Kidney (tissue), 14 donors: ENCODE data around the gene APCS. TPM values are rescaled to one million over a fixed set of nuclear protein-coding genes. Genes with fewer than 3 reads are reported as not detected.

Experiments used
- DNase-seq, 5 donors: peaks; one replicate each; pipeline ENCODE4 v3.0.0-alpha.2; 2013 to 2020
- FAIRE-seq: peaks from 2 replicates; lab custom pipeline; 2012; peaks lifted over from hg19 to GRCh38; lab: Jason Lieb, UNC
- H3K27ac ChIP-seq, 2 donors: one replicate each; pipeline ENCODE4 v1.7.0; 2013; ENCODE audit warnings: low read depth in 2 of 2, low read length in 2 of 2, inconsistent platforms in 1 of 2
- H3K27me3 ChIP-seq: one replicate; pipeline ENCODE4 v1.7.1; 2013; ENCODE audit warnings: low read length, inconsistent platforms; ENCODE audit not compliant: control insufficient read depth, insufficient read depth
- H3K36me3 ChIP-seq, 3 donors: one replicate each; pipeline versions ENCODE4 v1.7.0 to v1.7.1; 2013; ENCODE audit warnings: low read length in 3 of 3, control low read depth in 1 of 3, inconsistent platforms in 1 of 3; ENCODE audit not compliant: insufficient read depth in 3 of 3, control insufficient read depth in 2 of 3
- H3K4me1 ChIP-seq, 3 donors: one replicate each; pipeline versions ENCODE4 v1.7.0 to v1.7.1; 2013; ENCODE audit warnings: low read length in 3 of 3, inconsistent platforms in 1 of 3, low read depth in 1 of 3; ENCODE audit not compliant: control insufficient read depth in 2 of 3, insufficient read depth in 2 of 3
- H3K4me3 ChIP-seq, 3 donors: one replicate each; pipeline versions ENCODE4 v1.7.0 to v1.8.1; 2013; ENCODE audit warnings: low read length in 3 of 3, control low read depth in 1 of 3, inconsistent platforms in 1 of 3
- H3K9ac ChIP-seq, 3 donors: one replicate each; pipeline versions ENCODE4 v1.7.0 to v1.7.1; 2013; ENCODE audit warnings: low read length in 3 of 3, control low read depth in 1 of 3, inconsistent platforms in 1 of 3
- H3K9me3 ChIP-seq, 3 donors: one replicate each; pipeline versions ENCODE4 v1.7.0 to v1.7.1; 2013; ENCODE audit warnings: low read length in 3 of 3, control low read depth in 1 of 3, inconsistent platforms in 1 of 3; ENCODE audit not compliant: control insufficient read depth in 2 of 3, insufficient read depth in 1 of 3
- CTCF ChIP-seq: IDR thresholded peaks from 3 replicates; pipeline ENCODE4 v1.5.1; 2012; ENCODE audit warnings: mild to moderate bottlenecking, moderate library complexity, borderline replicate concordance; ENCODE audit not compliant: insufficient read depth; ENCODE audit errors: extremely low read depth
- intact Hi-C: fragments of 100-400 bp; cut with DNase I; formaldehyde crosslinking; loops from one replicate; pipeline ENCODE4 v1.11.1; 2022
- polyA plus RNA-seq: library from polyadenylated mRNA; stranded (reverse); fragments of 350-450 nt; fragmentation: Illumina TruSeq; extraction: RNeasy Lipid Tissue Mini Kit (QIAGEN cat#74804); gene quantifications from one replicate; pipeline ENCODE4 v1.2.3, GENCODE V29; 2014; ENCODE audit warnings: low read depth, low replicate concordance; ENCODE audit not compliant: insufficient read depth
- total RNA-seq: library from RNA; stranded (reverse); fragmentation: NEBNext Ultra II Directional; extraction: Animal tissue kit (Norgen Biotek cat#: 25700); gene quantifications from one replicate; pipeline ENCODE4 v1.2.1, GENCODE V29; 2021
- donor health status: control.
- donor health status: control.
- donor health status: control.
- donor health status: control.
- donor health status: control.
- donor health status: DM: yes; HTN: yes; CAD: no.
- donor health status: Normal renal cell carcinoma (clear cell type).

The APCS gene
- total and polyA plus RNA-seq, 2 donors from 2014 or later, result 1.5 TPM; not detected in 1

GRCh38 chr1:159554696-159555095 lies 32.9 kb upstream of the APCS start:
- no peaks in the 10 kb centered on the region for H3K9me3 ChIP-seq
- H3K4me1 ChIP-seq, result no peaks in the 10 kb centered on the region
- H3K36me3 ChIP-seq, result no peaks in the 10 kb centered on the region
- H3K27ac ChIP-seq, result no peak overlapping the region
- no peak for TF ChIP-seq CTCF
- H3K27me3 ChIP-seq, result no peaks in the 10 kb centered on the region
- FAIRE-seq (no peak), DNase-seq (no peak)
- no peak overlapping the region for H3K9ac ChIP-seq
- H3K4me3 ChIP-seq, result no peak overlapping the region
- intact Hi-C loops, result no loop called here

- intact Hi-C loops, result no loop called here
- DNase-seq, result no peak
- no peak overlapping the region for H3K4me3 ChIP-seq
- H3K4me1 ChIP-seq, result no peaks in the 10 kb centered on the region
- H3K9ac ChIP-seq, result no peak overlapping the region
- no peaks in the 10 kb centered on the region for H3K27me3 ChIP-seq
- no peak overlapping the region for H3K27ac ChIP-seq
- TF ChIP-seq CTCF, result no peak
- H3K9me3 ChIP-seq, result no peaks in the 10 kb centered on the region
- FAIRE-seq, result no peak
- no peaks in the 10 kb centered on the region for H3K36me3 ChIP-seq
Observed at GRCh38 chr1:159556931-159557369, 30.7 kb upstream of the APCS start.

- Histone ChIP-seq H3K36me3 (no peaks in the 10 kb centered on the region), H3K27me3 (no peaks in the 10 kb centered on the region), H3K4me3 (no peak overlapping the region), H3K9ac (no peak overlapping the region), H3K9me3 (no peaks in the 10 kb centered on the region), H3K27ac (no peak overlapping the region), H3K4me1 (no peaks in the 10 kb centered on the region)
- TF ChIP-seq CTCF, result no peak
- no peak for FAIRE-seq
- intact Hi-C loops, result no loop called here
- DNase-seq, result no peak
Observed at GRCh38 chr1:159560599-159560998, 27.0 kb upstream of the APCS start.

- no peak for TF ChIP-seq CTCF
- H3K9ac ChIP-seq, result no peak overlapping the region
- H3K9me3 ChIP-seq, result no peaks in the 10 kb centered on the region
- DNase-seq (no peak), FAIRE-seq (no peak)
- no peaks in the 10 kb centered on the region for H3K36me3 ChIP-seq
- H3K27ac ChIP-seq, result no peak overlapping the region
- intact Hi-C loops, result no loop called here
- H3K27me3 ChIP-seq, result no peaks in the 10 kb centered on the region
- H3K4me1 ChIP-seq, result no peaks in the 10 kb centered on the region
- H3K4me3 ChIP-seq, result no peak overlapping the region
Observed at GRCh38 chr1:159561497-159561896, 26.1 kb upstream of the APCS start.
